GM19324 (cell line): ENCODE results near the gene AANAT.
A peak's percentile ranks its signal among the peaks of the same experiment; 100 is the strongest.

Source experiments
- ATAC-seq: cut with Tn5 transposase; IDR thresholded peaks from one replicate; pipeline ENCODE4 v1.9.1; 2021; ENCODE audit warnings: mild to moderate bottlenecking, moderate library complexity; ENCODE audit not compliant: unreplicated experiment, low FRiP score

AANAT gene

DNA sequence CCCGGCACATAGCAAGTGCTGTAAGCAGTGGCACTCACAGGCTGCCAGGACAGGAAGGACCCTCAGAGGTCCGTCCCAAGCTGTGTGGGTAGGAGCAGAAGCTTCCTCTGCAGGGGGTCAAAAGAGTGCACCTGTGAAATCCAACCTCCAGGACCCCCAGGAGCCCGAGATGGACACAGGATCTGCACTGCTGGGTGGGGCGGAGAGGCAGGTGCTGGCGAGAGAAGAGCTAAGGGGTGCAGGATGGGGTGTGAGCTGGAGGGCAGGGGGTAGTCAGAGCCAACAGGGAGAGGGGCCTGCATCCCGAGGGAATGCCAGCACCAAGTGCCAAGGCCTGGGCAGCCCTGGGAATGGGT is 650 bp upstream of the AANAT start:
- ATAC-seq = no peak

DNA sequence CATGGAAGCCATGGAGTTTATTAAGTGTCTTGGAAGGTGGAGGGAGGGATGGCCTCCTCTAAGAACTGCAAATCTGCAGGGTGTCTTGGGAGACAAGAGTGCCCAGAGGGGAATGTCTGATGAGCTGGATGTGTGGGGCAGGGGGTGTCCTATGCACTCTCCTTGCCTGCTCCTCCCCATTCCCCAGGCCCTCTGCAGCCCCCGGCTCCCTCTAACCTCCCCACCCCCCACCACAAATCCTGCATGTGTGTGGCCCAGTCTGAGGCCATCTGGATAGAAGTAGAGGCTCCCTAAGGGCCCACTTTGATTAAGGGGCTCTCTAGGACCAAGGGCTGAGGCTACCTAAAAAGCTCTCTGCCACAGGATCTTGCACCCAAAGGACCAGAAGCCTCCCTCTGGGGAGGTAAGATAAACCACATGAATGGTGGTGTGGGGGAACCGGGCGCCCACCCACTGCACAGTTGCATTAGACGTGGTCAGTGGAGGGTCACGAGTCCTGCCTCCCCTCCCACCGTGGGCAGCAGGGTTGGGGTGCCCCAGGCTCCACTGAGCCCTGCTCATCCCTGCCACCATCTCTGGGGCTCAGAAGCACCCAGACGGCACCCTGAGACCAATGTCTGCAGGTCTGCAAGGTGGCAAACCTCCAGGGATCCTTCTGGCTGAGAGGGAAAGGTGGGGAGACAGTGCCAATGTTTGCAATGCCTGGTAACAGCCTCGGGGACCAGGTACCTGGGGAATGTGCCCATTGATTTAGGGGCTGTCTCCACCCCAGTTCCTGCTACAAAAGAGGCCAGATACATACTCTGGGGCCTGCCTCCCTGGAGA is 618 bp downstream of the AANAT start:
- no peak for ATAC-seq

DNA sequence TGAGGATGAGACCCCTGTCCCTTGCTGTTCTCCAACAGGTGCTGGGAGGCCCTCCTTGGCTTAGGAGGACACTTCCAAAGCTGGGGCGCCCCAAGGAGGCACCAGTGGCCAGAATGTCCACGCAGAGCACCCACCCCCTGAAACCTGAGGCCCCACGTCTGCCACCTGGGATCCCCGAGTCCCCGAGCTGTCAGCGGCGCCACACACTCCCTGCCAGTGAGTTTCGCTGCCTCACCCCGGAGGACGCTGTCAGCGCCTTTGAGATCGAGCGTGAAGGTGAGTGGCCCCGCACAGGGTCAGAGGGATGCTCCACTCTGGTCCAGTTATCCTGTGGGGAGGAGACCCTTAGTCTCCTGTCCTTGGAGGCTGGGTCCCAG is 1.2 kb downstream of the AANAT start:
- ATAC-seq = no peak

DNA sequence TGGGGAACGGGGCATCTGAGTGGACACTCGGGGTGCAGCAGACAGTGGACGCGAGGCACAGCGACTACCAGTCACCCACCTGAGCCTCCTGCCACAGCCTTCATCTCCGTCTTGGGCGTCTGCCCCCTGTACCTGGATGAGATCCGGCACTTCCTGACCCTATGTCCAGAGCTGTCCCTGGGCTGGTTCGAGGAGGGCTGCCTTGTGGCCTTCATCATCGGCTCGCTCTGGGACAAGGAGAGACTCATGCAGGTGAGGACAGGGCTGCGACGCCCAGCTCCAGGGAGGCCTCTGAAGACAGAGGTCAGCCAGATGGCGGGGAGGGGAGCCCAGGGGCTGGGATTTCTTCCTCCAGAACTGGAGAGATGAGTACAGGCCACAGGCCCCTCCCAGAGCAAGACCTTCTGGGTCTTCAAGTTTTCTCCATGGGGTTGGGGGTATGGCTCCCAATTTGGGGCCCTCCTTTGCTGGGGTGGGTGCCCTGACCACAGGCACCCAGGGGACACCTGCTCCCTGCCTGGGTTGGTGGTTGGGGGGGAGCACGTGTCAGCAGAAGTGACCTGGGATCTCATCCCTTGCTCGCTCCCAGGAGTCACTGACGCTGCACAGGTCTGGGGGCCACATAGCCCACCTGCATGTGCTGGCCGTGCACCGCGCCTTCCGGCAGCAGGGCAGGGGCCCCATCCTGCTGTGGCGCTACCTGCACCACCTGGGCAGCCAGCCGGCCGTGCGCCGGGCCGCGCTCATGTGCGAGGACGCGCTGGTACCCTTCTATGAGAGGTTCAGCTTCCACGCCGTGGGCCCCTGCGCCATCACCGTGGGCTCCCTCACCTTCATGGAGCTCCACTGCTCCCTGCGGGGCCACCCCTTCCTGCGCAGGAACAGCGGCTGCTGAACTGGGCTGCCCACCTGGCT is 1.9 kb downstream of the AANAT start:
- ATAC-seq = no peak

DNA sequence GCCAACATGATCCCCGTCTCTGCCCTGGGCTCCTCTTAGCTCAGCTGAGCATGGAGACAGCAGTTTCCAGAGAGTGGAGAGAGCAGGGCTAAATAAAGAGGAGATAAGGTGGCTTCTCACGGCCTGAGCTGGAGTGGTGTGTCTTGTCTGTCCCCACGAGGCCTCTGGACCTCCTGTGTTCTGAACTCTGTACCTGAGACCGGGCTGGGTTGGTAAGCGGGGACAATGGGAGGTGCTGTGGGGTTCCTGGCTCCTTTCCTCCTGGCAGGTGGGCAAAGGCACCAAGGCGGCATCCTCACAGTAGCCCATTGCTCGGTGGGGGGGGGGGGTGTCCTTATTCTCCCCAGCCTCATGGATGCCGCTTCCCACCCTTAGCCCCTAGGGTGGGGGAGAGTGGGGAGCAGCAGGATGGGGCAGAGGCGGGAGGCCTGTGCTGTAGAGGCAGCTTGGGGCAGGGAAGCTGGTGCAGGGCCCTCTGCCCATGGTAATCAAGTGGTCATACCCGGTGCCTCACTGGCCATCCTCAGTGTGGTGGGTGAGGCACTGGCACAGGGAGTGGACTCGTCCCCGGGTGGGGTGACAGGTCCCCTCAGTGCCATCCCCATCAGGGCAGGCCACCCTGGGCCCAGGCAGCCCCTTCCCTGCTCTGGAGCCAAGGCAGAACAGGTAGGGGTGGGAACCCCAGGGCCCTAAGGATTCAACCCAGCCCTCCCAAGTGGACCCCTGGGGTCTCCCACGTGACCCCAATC is 2.8 kb downstream of the AANAT start:
- no peak for ATAC-seq

DNA sequence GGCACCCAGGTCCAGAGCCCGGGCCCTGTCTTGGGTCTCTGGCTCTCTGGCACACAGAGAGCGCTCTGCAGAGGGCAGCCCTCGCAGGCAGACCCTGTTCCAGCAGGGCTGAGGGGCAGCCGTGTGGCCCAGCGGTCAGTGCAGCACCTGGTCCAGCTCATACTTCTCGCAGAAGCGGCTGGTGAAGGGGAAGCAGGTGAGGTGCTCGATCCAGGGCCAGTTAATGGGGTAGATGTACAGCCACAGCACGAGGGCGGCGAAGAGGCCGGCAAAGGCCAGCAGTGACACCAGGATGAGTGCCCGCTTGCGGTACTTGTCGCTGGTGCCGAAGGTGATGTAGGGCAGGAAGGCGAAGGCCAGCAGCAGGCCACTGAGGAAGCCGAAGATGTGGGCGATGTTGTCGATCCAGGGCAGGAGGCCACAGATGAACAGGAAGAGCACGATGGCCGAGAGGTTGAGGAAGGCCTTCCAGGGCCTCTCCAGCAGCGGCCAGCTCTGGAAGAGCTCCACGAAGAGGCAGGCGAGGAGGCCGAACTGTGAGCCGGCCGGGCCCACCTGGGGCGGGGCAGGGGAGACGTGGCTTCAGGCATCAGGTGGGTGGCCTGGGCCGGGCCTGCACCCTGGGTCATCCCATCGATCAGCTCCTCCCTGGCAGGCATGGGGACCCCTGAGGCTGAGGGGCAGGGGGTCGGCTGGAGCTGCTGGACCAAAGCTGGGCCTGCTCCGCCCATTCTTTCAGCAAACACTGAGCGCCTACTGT is 4.3 kb downstream of the AANAT start:
- ATAC-seq = no peak

DNA sequence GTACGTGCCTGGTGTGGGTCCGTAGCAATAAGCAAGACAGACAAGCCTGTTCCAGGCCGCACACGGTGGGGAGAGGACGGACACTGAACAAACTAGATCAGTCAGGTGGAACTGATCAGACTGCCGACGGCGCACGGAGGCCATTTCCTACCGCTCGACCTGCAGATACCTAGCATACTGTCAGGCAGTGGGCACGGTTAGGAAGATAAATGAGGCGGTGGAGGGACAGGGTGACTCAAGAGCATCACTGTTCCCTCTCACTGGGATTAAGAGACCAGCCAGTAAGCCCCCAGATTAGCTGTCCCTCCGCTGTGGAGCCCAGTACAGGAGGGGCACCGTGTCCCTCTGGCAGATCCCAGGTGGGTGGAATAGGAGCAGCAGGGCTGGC is 4.8 kb downstream of the AANAT start:
- no peak for ATAC-seq

DNA sequence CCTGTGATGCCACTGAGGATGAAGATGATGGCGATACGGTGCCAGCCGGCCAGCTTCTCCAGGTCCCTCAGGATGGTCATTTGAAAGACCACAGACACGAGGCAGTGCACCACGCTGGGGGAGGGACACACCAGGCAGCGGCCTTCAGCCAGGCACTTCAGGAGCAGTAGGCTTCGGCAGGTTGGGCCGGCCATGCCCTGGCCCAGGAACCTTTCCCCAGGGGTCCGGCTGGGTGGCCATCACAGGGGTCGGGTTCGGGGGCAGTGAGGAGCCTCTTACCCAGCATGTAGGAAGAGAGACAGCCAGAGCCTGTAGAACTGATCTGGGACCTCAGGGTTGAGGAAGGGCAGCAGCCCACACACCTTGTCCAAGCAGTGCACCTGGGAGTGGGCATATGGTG is 5.3 kb downstream of the AANAT start:
- ATAC-seq = no peak

DNA sequence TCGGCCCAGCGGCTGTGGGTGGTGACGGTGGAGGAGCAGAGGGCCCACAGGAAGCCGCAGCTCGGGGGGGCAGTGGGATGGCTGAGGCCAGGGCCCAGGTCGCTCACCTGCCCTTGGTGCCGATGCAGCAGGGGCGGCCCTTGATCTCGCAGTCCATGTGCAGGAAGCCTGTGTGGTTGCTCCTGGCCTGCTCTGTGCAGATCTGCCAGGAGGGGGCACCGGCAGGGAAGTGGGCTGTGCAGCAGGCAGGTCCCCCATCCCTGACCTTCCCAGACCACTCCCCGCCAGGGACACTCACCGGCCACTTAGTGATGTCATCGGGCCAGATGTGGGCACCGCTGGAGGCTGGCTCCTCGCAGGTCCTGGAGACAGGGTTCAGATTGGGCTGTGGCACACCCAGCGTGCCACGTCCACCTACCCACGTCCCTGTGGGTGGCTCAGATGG is 6.2 kb downstream of the AANAT start:
- ATAC-seq = no peak

DNA sequence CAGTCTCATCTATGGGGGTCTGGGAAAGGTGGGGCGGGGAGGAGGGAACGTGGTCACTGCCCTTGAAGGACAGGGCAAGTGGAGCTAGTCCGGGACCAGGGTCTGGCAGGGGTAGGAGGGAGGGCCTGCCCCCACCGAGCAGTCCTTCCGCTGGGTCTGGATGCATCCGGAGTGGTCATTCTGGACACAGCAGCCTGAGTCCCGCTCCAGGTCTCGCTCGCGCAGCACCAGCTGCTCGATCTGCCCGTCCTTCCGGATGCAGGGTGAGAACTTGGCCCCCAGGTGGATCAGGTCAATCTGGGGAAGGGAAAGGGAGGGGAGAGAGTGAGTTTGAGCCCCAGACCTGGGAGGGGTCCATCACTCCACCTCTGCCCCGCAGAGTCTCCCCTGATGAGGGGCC is 6.8 kb downstream of the AANAT start:
- no peak for ATAC-seq

DNA sequence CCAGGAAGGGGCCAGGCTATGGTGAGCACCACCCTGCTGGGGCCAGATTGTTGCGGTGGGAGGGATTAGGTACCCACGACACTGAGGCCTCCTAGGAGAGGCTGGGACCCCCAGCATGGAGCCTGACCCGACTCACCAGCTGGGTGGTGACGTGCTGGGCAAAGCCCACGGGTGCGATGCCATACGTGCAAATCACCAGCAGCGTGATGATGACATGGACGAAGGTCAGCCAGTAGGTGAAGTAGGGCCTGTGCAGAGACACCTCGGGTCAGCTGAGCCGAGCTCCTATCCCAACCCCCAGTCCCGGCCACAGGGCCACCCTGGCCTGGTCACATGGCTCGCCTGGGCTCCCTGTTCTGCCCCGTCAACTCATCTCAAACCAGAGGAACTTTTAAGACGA is 7.5 kb downstream of the AANAT start:
- ATAC-seq = no peak

DNA sequence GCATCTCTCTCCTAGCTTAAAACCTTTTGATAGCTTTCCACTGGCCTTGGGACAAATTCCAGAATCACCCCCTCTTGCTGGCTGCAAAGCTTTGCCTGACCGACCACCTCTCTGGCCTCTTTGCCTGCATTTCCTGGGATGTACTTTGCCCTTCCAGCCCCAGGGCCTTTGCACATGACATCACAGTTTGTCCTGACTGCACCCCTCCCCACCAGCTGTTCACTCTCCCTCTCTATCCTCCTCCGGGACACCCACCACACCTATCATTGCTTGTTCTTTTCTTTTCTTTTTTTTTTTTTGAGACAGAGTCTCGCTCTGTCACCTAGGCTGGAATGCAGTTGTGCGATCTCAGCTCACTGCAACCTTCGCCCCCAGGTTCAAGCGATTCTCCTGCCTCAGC is 7.9 kb downstream of the AANAT start:
- ATAC-seq = no peak

DNA sequence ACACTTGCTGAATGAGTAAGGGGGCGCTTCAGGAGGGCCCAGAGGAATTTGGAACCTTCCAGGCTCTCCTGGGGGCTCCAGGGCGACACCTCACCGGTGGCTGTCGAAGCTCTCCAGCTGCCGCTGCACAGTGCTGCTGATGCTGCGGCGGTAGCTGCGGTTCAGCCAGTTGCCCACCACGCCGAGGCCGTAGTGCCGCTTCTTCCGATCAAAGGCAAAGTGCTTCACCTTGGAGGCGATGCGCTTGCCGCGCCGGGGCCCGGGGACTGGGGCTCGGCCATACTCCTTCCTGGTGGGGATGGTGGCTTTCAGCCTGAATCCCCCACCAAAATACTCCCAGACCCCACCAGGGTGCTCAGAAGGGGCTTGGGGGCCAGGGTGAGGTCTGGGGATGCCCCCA is 9.3 kb downstream of the AANAT start:
- ATAC-seq = no peak

DNA sequence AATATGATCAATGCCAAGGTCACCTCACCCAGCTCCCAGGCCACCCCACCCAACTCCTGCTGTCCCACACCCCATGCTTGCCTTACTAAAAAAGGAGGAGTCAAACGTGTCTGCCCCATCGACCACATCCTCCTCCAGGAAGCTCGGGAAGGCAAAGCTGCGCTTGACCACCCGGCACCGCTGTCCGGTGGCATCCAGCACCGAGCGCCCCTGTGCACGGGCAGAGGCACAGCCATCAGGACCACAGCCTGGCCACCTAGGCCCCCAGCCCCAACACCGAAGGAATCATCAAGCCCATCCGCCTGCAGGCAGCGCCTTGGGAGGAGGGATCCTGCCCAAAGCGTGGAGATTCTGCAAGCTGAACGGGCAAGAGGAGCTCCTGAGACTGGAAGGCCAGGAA is 10.2 kb downstream of the AANAT start:
- ATAC-seq = no peak

DNA sequence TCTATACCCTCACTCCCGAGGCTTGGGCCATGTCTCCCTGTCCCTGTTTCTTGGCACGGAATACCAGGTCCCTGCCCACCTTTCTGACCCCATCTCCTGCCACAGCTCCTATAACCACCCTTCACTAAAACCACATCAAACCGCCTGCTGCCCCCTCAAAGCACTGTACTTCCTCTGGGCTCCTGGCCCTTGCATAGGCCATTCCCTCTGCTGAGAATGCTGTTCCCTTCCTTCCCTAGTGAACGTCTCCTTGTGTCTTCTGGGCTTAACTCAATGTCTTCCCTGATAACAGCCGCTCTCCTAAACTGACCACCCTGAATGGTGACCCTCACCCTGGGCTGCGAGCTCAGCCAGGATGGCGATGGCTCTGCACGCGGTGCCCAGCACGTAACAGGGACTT is 10.7 kb downstream of the AANAT start:
- no peak for ATAC-seq

DNA sequence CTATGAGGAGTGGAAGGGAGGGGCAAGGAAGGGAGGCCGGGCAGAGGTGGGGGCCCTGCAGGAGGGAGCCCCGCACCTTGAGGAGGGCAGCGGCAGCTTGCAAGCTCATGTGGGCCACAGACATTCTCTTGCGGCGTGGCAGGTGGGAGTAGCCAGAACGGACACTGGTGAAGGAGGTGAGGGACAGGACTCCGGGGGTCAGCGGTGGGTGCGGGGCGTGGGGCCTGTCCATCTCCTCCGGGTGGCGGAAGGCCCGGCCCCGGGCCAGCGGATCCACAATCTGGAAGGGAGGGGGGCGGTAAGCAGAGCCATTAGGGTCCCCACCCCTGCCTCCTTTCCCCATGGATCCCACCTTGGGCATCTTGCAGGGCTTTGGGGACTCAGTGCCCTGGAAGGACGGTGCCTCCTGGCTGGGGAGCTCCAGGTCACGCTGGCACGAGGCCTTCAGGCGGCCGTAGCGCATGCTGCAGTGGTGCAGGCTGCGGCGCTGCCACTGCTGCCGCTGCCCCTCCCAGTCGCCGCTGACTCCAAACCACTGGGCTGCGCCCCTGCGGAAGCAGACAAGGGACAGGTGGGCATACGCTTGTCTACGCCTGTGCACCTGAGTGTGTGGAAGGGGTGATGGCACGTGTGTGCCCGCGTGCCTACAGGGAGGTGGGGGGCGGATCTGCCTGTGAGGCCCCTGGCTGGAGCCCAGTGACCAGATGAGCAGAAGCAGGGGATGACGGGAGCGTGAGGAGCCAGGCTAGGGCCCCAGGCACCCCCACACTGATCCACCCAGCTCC is 11.5 kb downstream of the AANAT start:
- ATAC-seq = no peak

DNA sequence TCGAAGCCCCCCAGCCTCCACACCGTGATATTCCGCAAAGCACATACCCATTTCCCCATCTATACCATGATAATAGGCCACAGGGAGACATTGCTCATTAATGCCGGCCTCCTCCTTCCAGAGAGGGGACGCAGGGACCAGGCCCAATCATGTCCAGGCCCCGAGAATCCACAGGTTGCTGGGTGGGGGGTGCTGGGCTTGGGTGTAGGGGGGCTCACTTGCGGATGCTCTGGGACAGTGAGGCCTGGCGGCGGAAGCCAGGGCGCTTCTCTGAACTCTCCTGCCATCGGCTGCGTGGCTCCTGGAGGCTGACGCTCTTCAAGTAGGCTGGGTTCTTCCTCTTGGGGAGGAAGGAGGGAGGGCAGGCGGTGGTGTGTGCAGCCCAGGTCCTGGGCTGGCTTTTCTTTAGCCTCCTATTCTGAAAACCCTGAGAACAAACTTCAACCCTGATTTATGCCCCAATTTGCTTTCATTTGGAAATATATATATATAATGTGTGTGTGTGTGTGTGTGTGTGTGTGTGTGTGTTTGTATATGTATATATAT is 12.2 kb downstream of the AANAT start:
- ATAC-seq = no peak

DNA sequence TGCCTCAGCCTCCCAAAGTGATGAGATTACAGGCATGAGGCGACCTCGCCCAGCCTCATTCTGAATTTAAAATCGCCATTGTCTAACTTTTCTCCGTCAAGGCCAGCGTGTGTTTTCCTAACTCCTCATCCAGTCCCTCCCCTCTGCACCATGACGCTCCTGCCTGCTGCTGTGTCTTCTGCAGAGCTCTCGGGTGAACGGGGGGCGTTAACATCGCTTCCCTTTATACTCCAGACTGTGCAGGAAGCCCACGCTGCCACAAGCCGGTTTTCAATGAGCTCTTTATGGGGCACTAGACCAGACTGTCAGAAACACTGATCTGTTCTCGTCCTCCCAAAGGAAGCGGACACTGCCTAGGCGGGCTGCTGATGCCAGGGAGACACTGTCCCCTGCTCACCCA is 13.2 kb downstream of the AANAT start:
- no peak for ATAC-seq

DNA sequence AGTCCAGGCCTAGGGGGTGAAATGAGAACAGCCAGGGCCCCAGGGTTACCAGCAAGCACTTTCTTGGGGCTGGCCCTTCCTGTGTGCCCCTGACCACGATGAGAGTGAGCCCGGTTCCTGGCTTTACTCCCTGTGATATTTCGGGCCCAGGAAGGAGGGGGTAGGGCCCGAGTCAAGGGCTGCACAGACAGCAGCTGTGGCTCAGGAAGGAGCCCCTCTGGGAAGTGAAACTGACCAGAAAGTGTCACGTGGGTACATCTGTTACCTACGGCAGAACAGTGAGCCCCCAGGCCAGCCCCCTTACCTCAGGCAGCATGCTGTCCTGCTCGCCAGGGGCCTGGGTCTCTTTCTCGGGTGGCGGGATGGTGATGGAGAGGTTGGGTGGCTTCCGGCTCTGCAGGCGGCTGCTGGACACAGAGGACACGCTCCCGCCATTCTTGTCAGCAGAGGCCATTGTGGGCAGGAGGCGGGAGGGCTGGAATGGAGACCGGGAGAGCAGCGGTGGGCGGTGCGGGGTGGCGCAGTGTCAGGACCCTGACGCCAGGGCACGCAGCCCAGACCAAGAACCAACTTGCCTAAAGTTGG is 13.8 kb downstream of the AANAT start:
- peak; percentile 67 for ATAC-seq
